Measurements from ENCODE around the gene GSK3B.

GSK3B gene

DNA sequence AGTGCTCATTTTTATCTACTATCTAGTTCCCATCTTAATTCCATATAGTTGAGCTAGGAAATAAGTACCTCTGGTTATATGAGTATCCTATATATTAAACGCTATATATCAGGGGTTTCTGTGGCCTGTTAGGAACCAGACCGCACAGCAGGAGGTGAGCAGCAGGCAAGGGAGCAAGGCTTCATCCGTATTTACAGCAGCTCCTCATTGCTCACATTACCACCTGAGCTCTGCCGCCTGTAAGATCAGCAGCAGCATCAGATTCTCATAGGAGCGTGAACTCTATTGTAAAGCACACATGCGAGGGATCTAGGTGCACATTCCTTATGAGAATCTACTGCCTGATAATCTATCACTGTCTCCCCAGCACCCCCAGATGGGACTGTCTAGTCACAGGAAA is 23.0 kb downstream of the GSK3B start:
- Histone ChIP-seq H3K4me3 (no peak overlapping the region), H3K27ac (no peak overlapping the region)
- TF ChIP-seq, protein P1, sequence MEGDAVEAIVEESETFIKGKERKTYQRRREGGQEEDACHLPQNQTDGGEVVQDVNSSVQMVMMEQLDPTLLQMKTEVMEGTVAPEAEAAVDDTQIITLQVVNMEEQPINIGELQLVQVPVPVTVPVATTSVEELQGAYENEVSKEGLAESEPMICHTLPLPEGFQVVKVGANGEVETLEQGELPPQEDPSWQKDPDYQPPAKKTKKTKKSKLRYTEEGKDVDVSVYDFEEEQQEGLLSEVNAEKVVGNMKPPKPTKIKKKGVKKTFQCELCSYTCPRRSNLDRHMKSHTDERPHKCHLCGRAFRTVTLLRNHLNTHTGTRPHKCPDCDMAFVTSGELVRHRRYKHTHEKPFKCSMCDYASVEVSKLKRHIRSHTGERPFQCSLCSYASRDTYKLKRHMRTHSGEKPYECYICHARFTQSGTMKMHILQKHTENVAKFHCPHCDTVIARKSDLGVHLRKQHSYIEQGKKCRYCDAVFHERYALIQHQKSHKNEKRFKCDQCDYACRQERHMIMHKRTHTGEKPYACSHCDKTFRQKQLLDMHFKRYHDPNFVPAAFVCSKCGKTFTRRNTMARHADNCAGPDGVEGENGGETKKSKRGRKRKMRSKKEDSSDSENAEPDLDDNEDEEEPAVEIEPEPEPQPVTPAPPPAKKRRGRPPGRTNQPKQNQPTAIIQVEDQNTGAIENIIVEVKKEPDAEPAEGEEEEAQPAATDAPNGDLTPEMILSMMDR (IDR thresholded peaks at IDR 0.05) = no peak
- DNase-seq (ENCODE audit: low spot score) = no peak

DNA sequence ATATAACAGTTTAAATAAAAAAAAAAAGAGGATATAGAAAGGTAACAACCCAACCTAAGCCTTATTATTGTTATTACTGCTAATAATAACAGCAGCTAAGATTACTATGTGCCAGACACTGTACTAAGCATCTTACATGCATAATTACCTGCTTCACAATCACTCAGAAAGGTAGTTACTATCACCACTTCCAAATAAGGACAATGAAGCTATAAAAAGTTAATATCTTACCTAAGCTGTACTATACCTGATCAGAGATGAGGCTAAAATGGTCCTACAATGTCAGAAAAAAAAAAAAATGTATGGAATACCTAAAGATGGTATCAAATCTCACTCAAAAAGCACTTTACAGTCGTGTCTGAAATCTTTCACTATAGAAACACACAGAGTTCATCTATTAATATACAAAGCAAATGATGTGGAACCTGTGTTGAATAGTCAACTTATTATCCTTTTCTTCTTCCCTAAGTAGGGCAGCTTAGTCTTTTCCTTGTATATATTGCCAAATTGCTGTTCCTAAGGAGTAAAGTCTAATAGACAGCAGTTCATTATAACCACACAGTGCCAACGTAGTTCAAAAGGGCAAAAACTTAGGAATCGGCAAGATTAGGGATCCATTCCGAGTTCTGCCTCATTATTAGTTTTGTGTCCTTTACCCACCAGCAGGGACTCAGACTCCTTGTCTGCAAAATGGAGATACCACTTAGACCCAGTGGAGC is 23.8 kb downstream of the GSK3B start:
- TF ChIP-seq, protein P1 (IDR thresholded peaks at IDR 0.05) = no peak
- H3K27ac ChIP-seq = no peak overlapping the region

DNA sequence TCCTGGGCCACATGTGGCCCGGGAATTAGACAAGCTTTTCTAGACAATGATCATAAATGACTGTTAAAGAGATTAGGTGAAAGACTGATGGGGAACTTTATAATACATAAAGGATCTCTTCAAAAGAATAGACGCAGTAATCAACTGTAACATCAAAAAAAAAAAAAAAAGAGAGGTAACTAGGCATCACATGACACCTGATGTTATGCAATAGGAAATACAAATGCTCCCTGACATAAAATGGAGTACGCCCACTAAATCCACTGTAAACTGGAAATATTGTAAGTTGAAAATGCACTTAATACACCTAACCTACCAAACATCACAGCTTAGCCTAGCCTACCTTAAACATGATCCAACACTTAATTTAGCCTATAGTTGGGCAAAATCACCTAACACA is 27.2 kb downstream of the GSK3B start:
- DNase-seq (ENCODE audit: low spot score) = no peak
- Histone ChIP-seq H3K4me3 (no peak overlapping the region), H3K27ac (no peak overlapping the region)
- TF ChIP-seq, protein P1 (IDR thresholded peaks at IDR 0.05) = no peak

More for the DNA sequence above, 23.8 kb downstream of the GSK3B start:
- no peak for DNase-seq (ENCODE audit: low spot score)
- H3K4me3 ChIP-seq = no peak overlapping the region

DNA sequence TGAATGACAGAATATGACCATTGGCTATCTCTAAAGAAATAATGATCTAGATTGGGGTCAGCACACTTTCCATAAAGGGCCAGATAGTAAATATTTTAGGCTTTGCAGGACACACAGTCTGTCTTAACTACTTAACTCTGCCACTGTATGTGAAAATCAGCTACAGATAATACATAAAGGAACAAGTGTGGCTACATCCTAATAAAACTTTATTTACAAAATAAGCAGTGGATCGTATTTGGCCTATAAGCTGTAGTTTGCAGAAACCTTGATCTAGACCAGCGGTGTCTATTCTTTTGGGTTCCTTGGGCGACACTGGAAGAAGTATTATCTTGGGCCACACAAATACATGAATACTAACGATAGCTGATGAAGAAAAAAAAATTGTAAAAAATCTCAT is 27.6 kb downstream of the GSK3B start:
- Histone ChIP-seq H3K4me3 (no peak overlapping the region), H3K27ac (no peak overlapping the region)
- TF ChIP-seq, protein P1 (IDR thresholded peaks at IDR 0.05) = no peak
- DNase-seq (ENCODE audit: low spot score) = no peak

DNA sequence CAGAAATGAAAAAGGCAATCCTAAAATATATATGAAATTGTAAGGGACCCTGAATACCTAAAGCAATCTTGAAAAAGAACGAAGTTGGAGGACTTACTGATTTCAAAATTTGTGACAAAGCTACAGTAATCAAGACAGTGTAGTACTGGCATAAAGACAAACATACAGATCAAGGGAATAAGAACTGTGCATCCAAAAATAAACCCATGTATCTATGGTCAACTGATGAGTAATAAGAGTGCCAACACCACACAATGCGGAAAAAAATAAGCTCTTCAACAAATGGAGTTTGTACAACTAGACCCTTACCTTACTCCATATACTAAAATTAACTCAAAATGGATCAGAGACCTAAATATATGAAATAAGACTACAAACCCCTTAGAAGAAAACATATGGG is 29.6 kb downstream of the GSK3B start:
- no peak for DNase-seq (ENCODE audit: low spot score)
- H3K4me3 ChIP-seq = no peak overlapping the region
- no peak overlapping the region for H3K27ac ChIP-seq
- TF ChIP-seq, protein P1 (IDR thresholded peaks at IDR 0.05) = no peak

DNA sequence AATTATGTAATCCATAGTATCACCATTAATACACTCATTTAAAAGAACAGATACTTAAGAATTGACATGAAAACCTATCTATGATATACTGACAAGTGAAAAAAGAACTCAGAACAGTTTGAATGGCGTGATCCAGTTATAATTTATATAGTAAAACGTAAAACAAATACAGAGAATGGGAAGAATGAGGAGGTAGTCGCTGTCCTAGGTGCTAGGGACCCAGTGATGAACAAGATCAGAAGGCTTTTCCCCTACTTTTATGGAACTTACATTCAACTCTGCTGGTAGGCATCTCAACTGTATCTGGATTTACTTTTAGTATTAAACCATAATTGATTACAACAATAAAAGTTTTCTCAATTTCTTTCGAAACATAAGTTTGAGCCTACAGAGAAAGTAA is 31.8 kb downstream of the GSK3B start:
- no peak overlapping the region for H3K4me3 ChIP-seq
- no peak for DNase-seq (ENCODE audit: low spot score)
- TF ChIP-seq, protein P1 (IDR thresholded peaks at IDR 0.05) = no peak
- H3K27ac ChIP-seq = no peak overlapping the region

DNA sequence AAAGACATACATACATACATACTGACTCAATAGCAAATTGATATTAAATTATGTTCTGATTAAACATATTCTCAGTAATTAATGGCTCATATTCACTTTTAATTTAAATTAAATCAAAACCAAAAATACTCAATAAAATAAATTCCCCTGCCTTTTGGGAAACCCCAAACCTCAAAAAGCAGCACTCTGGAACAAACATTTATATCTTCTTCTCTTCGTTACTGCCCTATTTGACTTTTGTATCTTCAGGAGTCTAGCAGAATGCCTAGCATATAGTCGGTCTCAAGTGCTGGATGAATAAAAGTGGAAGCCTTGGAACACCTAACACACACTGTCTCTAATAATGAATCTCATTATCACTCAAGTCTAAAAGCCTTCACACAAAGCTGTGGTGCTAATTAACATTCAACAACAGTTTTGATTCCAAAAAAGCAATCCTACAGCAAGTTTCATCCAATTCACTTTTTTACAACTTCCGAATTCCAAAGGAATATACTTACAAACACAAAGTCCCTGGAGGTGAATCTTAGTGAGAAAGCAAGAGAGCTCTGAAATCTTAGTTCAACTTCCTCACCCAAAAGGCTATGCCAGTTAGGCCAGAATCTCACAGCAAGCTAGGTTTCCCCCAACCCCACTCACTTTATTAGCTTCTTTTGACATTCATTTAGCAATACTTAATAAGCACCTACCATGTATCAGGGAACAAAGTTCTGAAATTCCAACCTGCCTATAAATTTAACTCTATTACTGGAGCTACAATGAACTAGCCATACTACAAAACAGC is 35.0 kb downstream of the GSK3B start:
- no peak overlapping the region for H3K4me3 ChIP-seq

More for the DNA sequence above, 35.0 kb downstream of the GSK3B start:
- TF ChIP-seq, protein P1 (IDR thresholded peaks at IDR 0.05) = no peak
- no peak for DNase-seq (ENCODE audit: low spot score)
- no peak overlapping the region for H3K27ac ChIP-seq

All from coronary artery (tissue), 2 donors.